OCI-LY7 (cell line): ENCODE results near the gene CAPN8.

Experiments used
- CTCF ChIP-seq: fragments of 200-600 bp; sonication (generic); conservative IDR thresholded peaks from 2 replicates; pipeline ENCODE4 v1.5.1; 2014; ENCODE audit warnings: mild to moderate bottlenecking, antibody characterized with exemption, low read length, moderate library complexity, mixed read lengths
- EZH2phosphoT487 ChIP-seq: fragments of 200-600 bp; sonication (generic); IDR thresholded peaks from 2 replicates; pipeline ENCODE4 v1.6.1; 2018; ENCODE audit warnings: low read depth, borderline replicate concordance, mild to moderate bottlenecking, mixed run types, antibody characterized with exemption, low read length, moderate library complexity, mixed read lengths

DNA sequence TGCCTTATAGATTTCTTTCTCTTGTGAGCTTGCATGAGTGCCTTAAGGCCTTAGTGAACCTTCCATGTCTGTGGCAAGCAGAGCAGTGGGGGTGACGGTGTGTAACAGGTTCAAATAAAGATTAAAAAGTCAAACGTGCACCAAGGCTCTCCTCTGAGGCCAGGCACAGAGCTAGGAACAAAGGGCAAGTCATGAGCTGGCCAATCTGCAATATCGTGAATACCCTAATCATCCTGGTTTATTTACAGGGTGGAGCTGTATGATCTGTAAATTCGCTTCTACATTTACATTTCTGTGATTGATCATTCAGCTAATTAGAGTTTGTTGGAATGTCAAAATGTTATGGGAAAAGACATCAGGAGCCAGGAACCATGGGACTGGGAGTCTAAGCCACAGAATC lies 120.2 kb downstream of the CAPN8 start:
- TF ChIP-seq CTCF = no peak
- TF ChIP-seq EZH2phosphoT487 = no peak
